HG03103 (cell line): ENCODE measurements around the gene GADD45B.

Source experiments
- ATAC-seq: cut with Tn5 transposase; IDR thresholded peaks from one replicate; pipeline ENCODE4 v1.9.1; 2021; ENCODE audit warnings: low read depth; ENCODE audit not compliant: unreplicated experiment

Gene GADD45B, protein sequence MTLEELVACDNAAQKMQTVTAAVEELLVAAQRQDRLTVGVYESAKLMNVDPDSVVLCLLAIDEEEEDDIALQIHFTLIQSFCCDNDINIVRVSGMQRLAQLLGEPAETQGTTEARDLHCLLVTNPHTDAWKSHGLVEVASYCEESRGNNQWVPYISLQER

DNA sequence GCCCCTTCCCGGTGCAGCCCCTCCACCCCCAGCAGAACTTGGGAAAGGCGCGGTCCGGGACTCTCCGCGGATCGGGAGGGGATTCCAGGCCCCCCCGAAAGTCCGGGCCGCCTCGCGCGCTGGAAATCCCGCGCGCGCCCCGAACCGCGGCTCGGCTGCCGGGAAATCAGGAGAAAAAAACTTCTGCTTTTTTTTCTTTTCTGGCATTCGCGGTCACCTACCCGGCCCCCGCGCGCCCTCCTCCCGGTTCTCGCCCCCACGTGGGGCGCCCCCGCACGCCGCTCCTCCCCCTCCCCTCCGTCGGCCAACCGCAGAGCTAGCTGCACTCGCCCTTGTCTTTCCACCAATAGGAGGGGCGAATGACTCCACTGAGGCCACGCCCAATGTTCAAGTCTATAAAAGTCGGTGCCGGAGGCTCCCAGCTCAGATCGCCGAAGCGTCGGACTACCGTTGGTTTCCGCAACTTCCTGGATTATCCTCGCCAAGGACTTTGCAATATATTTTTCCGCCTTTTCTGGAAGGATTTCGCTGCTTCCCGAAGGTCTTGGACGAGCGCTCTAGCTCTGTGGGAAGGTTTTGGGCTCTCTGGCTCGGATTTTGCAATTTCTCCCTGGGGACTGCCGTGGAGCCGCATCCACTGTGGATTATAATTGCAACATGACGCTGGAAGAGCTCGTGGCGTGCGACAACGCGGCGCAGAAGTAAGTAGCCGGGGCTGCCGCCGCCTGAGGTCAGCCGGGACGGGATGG, at the start of gene GADD45B:
TSS of gene GADD45B (plus strand) at position 426 of the 749 bp plus-strand sequence. CDS start at position 658, 232 bp downstream.
- peak; percentile 41 for ATAC-seq

DNA sequence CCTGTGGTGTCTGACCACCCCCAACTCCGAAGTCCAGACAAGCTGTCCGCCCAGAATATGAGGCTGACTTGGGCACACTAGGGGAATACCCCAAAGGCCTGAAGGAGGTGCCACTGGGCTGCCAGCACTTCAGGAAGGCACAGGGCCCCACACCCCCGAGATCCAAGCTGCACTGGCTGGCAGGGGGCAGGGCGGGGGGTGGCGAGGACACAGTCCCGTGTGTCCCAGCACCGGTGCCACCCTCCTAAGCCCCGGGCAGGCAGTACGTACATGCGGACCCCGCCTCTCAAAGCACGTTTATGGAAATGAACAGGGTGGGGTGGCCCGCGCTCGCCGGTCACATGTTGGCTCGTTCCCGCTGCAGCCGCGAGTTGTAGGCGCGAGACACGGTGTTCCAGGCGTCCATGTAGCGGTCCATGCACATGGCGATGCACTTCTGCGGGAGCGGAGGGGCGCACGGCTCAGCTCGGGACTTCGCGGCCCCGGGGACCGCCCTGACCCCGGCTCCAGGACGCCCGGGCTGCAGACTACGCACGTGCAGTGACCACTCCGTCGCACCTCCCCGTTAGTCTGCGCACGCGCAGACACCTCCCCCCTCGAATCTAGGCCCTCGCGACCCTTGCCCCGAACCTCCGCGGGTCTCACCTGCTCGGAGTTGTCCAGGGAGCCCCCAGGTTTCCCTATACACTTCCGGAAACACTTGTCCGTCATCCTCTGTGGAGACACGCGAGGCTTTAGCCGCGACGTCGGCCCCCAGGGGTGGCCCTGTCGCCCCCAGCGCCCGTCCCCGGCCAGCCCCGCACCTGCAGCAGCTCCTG, 49.1 kb upstream of the GADD45B start:
- peak; percentile 13 for ATAC-seq

DNA sequence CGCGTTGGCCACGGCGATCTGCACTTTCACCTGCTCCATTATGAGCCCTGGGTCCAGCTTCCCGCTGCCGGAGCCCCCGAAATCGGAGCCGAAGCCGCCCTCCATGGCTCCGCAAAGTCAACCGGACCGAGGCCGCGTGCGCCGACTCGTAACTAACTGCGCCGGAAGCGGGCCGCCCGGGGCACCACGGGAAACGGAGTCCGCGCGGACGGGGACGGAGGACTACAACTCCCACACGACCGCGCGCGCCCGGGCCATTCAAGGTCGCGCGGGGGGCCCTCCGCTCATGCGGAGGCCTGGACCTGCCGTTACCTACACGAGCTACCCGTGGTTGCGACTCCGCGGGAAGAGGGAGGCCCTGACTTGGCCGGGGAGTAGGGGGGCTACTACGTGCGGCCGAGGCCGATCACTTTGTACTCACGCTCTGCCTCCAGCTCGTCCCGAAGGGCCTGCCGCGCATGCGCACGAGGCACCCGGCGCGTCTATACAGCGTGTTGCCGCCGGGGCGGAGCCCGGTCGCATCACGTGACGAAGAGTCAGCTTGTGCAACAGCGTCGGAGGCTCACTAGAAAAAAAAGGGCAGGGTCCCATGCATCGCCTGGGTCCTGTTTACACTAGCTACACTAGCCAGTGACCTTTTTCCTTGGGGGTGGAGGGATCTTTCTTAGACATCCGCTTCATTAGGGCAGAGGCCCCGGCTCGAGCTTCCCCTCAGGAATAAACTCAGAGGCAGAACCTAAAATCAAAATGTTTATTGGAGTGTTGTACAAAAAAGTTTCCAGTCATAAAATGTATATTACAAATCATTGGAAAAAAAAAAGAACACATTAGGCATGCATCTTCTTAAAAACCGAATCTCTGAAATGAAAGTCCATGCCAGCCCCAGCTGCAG, 48.3 kb upstream of the GADD45B start, which contains the start of gene TIMM13:
TSS of gene TIMM13 (minus strand) at position 158 of the 892 bp plus-strand sequence. CDS start at position 105, 53 bp downstream.
- peak; percentile 67 for ATAC-seq

DNA sequence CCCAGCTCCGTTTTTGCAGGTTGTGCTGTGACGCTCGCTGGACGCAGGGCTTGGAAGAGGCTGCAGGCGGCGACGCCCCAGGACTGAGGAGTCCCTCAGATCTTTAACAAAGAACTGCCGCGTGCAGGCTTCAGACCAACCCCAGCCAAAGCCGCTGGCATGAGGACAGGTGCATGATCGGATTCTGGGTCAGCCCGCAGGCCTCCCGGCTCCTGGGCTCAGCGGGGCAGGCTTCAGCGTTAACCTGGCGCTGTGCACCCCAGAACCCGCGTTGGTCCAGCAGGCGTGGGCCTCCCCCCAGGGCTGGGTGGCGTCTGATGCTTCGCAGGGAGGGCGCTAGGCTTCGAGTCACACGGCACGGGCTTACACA, 47.6 kb upstream of the GADD45B start:
- ATAC-seq = no peak

DNA sequence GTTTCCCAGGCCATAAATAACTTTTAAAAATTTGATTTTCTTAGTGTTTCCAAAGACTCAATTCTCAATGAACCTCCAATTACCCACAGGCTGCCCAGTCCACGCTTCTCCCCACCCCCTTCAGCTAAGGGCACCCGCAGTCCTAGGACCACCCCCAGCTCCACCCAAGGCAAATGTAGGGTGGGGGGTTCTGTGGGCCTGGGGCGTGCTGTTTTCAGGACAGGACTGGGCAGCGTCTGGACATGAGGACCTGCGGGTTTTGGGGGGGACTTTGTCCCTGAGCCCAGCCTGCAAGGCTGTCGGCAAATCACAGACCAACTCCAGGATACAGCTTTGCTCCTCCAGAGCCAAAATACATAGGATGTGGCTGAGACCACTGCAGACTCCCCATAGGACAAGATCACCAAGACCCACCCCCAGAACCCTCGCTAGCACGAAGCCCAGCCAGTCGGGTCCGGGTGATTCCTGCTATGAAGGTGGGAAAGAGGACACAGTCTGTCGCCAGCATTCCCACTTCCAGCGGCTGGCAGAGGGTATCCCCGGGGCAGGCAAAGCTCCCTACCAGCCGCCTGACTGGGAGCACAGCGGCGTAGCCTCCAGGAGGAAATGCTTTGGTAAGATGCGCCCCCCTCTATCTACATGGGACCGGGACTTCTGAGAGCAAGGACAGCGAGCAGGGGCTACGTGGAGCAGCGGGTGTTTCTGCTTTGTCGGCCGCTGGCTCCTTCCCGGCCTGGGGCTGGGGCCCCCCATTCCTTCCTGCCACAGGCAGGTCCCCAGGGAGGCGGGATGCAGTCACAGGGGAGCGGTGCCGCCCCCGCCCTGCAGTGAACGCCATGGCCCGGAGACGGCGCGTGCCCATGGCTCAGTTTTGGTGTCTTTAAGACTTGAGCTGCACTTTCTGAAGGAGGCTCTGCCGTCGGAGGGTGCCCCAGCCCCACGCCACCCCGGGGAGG, 46.9 kb upstream of the GADD45B start:
- no peak for ATAC-seq

DNA sequence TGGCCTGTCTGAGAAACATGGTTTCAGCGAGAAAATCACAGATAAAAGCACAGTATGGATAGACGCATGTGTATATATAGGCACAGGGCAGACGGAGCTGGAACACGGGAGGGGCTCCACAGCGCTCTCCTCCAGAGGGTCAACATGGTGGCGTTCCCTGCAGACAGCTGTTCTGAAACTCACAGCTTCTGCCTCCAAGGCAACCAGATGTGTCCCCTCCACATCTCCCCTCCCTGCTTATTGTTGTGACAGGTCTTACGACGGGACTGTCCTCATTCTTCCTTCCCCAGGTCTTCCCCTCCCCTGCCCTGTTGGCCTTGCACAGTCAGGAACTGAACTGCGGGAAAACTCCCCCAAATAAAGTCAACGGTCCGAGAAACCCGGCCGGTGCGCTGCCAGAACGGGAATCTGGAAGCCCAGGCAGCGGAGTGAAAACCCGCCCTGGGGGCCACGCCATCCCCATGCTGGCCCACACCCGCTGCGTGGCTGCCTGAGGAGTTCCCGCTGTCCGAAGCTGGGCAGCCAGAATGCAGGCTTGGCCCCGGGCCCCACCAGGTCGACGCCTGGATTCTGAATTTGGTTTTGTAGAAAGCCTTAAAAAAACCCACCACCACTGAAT, 45.9 kb upstream of the GADD45B start:
- no peak for ATAC-seq

DNA sequence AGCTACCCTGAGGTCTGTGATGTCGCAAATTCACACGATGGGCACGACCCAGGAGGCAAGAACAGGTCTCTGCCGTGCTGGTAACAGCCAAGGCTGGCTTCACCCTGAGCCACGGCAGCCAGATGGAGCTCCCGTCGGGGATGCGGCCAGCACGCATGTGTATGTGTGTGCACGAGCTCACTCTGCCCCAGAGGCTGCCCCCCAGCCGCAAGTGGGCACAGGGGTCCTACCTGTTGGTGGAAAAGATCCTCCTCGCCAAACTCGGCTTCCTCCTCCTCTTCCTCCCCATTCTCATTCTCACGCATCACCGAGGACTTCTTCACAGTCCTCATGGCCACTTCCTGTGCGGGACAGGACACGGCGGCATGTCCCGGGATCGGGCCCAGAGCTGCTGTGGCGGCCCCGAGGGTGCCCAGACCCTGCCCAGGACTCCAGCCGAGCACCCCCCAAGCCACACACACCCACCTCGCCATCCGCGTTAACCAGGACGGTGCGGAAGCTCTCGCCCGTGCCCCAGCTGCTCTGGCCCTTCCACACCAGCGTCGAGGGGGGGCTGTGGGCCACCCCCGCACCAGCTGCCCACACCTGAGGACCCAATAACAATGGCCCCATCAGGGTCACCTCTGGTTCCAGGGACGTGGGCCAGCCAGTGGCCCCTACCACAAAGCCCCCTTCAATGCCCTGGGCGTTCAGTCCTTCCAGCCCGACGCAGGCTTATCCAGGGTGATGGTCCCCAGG, 44.4 kb upstream of the GADD45B start:
- ATAC-seq = no peak

DNA sequence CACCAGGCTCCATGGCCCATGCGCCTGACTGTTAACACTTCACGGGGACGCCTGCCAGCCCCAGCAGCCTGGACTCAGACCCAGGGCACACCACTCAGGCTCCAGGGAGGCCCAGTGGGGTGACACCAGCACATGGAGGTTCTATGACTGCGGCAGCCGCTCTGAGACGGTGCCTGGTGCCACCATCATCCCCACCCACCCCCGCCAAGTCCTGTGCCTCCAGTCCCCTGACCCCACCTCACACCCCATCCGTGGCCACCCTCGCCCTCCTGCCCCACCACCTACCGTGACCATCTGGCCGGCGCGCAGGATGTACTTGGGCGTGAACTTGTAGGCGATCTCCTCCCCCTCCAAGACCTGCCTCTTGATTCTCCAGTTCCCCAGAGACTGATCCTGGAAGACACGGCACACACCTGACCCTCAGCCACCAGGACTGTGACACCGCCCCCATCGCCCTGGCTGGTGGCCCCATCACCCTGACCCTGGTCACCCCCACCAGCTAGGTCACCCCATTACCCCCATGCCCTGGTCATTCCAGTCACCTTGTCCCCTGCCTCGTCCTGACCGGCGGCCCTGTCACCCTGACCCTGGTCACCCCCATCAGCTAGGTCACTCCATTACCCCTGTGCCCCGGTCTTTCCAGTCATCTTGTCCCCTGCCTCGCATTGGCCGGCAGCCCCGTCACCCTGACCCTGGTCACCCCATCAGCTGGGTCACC, 43.6 kb upstream of the GADD45B start:
- no peak for ATAC-seq

DNA sequence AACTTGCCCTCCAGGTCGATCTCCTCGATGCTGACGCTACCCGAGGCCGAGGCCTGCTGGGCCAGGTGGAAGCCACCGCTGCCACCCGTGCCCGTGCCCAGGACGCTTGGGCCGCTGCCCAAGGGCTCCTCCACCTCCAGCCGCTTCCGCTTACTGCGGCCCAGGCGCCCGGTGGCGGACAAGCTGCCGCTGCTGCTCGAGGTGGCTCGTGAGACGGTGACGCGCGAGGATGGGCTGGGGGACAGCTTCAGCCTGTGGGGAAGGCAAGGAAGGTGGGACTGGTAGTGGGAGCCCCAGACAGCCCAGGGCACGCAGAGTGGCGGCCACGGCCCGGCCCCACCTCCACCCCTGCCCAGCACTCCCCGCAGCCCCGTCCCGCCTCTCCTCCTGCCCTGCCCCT, 42.1 kb upstream of the GADD45B start:
- no peak for ATAC-seq

DNA sequence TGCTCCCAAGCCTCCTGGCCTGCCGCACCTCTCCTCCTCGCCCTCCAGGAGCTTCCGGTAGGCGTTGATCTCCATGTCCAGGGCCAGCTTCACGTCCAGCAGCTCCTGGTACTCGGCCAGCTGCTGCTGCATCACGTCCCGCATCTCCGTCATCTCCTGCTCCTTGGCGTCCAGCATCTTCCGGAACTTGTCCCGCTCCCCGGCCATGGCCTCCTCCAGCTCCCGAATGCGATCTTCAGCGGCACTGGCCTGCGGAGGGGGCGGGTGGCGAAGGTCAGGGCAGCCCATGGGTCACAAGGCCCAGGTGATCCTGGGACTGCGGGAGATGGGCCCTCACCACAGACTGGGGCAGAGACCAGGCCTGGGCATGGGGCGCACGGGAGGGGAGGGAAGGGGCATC, 41.7 kb upstream of the GADD45B start:
- ATAC-seq = no peak

DNA sequence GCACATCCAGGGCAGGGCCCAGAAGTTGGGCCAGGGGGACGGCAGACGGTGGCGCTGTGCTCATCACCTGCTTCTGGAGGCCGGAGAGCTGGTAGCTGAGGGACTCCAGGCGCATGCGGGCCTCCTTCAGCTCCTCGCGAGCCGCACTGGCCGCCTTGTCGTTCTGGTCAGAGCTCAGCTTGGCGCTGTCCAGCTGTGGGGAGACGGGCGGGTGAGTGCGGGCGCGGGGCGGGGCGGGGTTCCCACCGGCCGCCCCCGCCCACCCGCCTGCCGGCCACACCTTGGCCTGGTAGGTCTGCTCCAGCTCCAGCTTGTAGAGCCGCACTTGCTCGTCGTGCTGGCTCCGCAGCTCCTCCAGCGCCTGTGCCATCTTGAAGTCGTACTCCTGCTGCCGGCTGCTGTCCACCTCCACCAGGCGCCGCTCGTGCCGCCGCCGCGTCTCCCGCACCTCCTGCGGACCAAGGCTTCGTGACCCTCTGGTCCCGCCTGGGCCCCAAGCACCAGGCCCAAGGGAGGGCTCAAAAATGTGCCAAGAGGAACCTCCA, 41.1 kb upstream of the GADD45B start:
- no peak for ATAC-seq

DNA sequence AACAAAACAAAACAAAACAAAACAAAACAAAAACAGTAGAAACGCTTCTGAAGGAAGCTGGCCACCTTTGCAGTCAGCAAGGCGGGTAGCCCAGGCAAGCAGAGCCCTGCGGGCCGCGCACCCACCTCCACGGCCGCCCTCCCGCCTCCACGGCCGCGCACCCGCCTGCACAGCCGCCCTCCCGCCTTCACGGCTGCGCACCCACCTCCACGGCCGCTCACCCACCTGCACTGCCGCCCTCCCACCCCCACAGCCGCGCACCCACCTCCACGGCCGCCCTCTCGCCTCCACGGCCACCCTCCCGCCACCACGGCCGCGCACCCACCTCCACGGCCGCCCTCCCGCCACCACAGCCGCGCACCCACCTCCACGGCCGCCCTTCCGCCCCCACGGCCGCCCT, 39.5 kb upstream of the GADD45B start:
- ATAC-seq = no peak

DNA sequence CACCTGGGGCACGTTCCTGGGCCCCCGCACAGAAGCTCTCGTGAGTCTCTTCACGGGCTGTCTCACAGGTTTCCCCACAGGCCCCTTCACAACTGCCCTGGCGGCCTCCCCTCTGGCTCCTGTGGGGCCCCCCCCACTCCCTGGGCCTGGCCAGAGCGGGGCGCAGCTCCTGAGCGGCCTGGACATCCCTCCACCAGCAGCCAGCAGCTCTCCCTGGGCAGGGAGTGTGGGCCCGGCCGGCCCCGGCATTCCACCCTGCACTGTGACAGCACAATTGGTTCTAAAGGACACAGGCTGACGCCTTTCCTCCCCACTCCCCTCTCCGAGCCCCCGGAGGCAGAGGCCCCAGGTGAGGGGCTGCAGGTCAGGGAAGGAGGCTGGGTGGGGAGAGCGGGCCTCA, 39.0 kb upstream of the GADD45B start:
- no peak for ATAC-seq

DNA sequence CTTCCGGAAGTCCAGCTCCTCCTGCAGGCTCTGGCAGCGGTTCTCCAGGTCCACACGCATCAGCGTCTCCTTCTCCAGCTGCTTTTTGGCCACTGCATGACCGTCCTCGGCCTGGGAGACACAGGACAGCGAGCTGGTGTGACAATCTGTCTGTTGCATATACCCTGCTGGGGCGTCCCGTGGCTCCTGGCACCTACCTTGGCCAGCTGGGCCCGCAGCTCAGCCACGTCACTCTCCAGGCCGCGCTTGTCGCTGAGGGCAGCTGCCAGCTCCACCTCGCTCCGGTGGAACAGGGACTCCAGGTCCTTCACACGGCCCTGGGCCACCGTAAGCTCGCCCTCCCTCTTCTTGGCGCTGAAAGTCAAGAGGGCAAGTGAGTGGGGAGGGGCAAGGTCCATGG, 37.7 kb upstream of the GADD45B start:
- no peak for ATAC-seq

DNA sequence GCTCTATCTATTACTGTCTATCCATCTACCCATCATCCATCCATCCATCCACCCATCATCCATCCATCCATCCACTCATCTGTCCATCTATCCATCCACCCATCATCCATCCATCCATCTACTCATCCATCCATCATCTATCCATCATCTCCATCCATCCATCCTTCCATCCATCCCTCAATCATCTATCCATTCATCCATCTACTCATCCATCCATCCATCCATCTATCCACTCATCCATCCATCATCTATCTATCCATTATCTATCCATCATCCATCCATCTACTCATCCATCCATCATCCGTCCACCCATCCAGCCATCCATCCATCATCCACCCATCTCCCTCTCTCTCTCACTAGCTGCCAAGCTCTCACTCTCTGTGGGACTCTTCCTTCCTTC, 35.4 kb upstream of the GADD45B start:
- no peak for ATAC-seq

DNA sequence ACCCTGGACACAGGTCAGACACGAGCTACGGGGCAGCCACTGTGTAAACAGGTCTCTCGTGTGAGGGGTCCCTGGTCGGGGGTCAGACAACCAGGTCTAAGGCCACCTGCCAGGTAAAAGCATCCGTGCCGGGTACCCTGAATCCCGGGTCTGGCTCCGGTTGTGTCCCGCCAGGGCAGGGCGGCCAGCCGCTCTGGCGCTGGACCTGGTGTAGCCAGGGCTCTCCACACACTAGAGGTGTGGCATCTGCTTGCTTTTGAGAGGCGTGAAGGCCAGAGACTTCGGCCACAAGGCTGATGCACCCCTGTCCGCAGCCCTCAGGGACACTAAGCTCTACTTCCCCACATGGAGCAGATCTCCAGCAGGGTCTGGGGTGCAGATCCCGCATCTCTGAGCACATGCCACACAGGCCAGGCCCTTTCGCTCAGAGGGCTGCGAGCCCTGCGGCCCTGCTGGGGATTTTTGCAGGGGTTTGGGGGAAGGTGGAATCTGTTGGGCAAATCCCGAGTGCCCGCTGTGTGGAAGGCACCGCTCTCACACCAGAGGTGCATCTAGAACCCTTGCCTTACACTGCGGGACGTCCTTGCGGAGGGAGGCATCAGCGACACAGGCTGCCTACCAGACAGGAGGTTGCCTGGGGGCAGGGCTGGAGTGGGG, 34.7 kb upstream of the GADD45B start:
- no peak for ATAC-seq
